ENCODE data around the gene GRIK4.

Gene GRIK4

GRCh38 chr11:120509346-120510053, 2.0 kb upstream of the GRIK4 start:
- Histone ChIP-seq H3K27me3 (ENCODE audit: control insufficient read depth, low read length) (peaks cover 5% of the 10 kb centered on the region), H3K4me3 (ENCODE audit: low read length) (no peak overlapping the region)
- TF ChIP-seq CTCF (IDR thresholded peaks at IDR 0.05; ENCODE audit: low read depth, low read length, poor library complexity, severe bottlenecking), result no peak
- no peak for TF ChIP-seq EZH2phosphoT487 (IDR thresholded peaks at IDR 0.05; ENCODE audit: borderline replicate concordance, low read length)

GRCh38 chr11:120510406-120511115, 987 bp upstream of the GRIK4 start:
- no peaks in the 10 kb centered on the region for H3K9me2 ChIP-seq (replicated peaks; ENCODE audit: control insufficient read depth, low read length)
- H3K4me1 ChIP-seq (ENCODE audit: control insufficient read depth, low read length), result no peaks in the 10 kb centered on the region
- H3K79me2 ChIP-seq (ENCODE audit: control insufficient read depth, low read length), result no peaks in the 10 kb centered on the region
- H4K20me1 ChIP-seq (ENCODE audit: control insufficient read depth, insufficient read depth, low read depth, low read length), result 0 out of 2 replicates have a peak, but pooled peaks cover 2% of the 10 kb centered on the region
- H3K36me3 ChIP-seq (ENCODE audit: control insufficient read depth, low read length), result no peaks in the 10 kb centered on the region
- H3K4me2 ChIP-seq (ENCODE audit: low read length), result no peak overlapping the region; the same call in 1 of the 2 replicates
- no peak for TF ChIP-seq EZH2phosphoT487 (IDR thresholded peaks at IDR 0.05; ENCODE audit: borderline replicate concordance, low read length)
- no peak for TF ChIP-seq CTCF (IDR thresholded peaks at IDR 0.05; ENCODE audit: low read depth, low read length, poor library complexity, severe bottlenecking)
- no peak overlapping the region for H3K4me3 ChIP-seq (ENCODE audit: low read length)
- no peak overlapping the region for H3K27ac ChIP-seq (ENCODE audit: low read depth, low read length)
- no peaks in the 10 kb centered on the region for H3K9me3 ChIP-seq (ENCODE audit: control insufficient read depth, insufficient read depth, low read length)
- H3F3A ChIP-seq (ENCODE audit: control insufficient read depth, insufficient read depth), result no peaks in the 10 kb centered on the region
- 0 out of 2 replicates have a peak, but pooled peaks cover 5% of the 10 kb centered on the region for H3K27me3 ChIP-seq (ENCODE audit: control insufficient read depth, low read length)

More at GRCh38 chr11:120509346-120510053, 2.0 kb upstream of the GRIK4 start:
- H3K9me2 ChIP-seq (replicated peaks; ENCODE audit: control insufficient read depth, low read length), result no peaks in the 10 kb centered on the region
- no peak overlapping the region for H3K27ac ChIP-seq (ENCODE audit: low read depth, low read length)
- 0 out of 2 replicates have a peak, but pooled peaks cover 2% of the 10 kb centered on the region for H4K20me1 ChIP-seq (ENCODE audit: control insufficient read depth, insufficient read depth, low read depth, low read length)
- H3K79me2 ChIP-seq (ENCODE audit: control insufficient read depth, low read length), result no peaks in the 10 kb centered on the region
- H3K4me2 ChIP-seq (ENCODE audit: low read length), result no peak overlapping the region
- no peaks in the 10 kb centered on the region for H3K4me1 ChIP-seq (ENCODE audit: control insufficient read depth, low read length)
- H3K36me3 ChIP-seq (ENCODE audit: control insufficient read depth, low read length), result no peaks in the 10 kb centered on the region
- no peaks in the 10 kb centered on the region for H3K9me3 ChIP-seq (ENCODE audit: control insufficient read depth, insufficient read depth, low read length)
- H3F3A ChIP-seq (ENCODE audit: control insufficient read depth, insufficient read depth), result no peaks in the 10 kb centered on the region

GRCh38 chr11:120511820-120512738, 531 bp downstream of the GRIK4 start:
- H3K4me1 ChIP-seq (ENCODE audit: control insufficient read depth, low read length), result no peaks in the 10 kb centered on the region
- no peaks in the 10 kb centered on the region for H4K20me1 ChIP-seq (ENCODE audit: control insufficient read depth, insufficient read depth, low read depth, low read length)
- H3K4me2 ChIP-seq (ENCODE audit: low read length), result no peak overlapping the region
- H3K79me2 ChIP-seq (ENCODE audit: control insufficient read depth, low read length), result no peaks in the 10 kb centered on the region
- no peaks in the 10 kb centered on the region for H3K36me3 ChIP-seq (ENCODE audit: control insufficient read depth, low read length)
- H3K9me2 ChIP-seq (replicated peaks; ENCODE audit: control insufficient read depth, low read length), result no peaks in the 10 kb centered on the region
- H3K4me3 ChIP-seq (ENCODE audit: low read length), result no peak overlapping the region
- H3F3A ChIP-seq (ENCODE audit: control insufficient read depth, insufficient read depth), result no peaks in the 10 kb centered on the region
- TF ChIP-seq CTCF (IDR thresholded peaks at IDR 0.05; ENCODE audit: low read depth, low read length, poor library complexity, severe bottlenecking) (no peak), EZH2phosphoT487 (IDR thresholded peaks at IDR 0.05; ENCODE audit: borderline replicate concordance, low read length) (no peak)
- H3K27ac ChIP-seq (ENCODE audit: low read depth, low read length), result no peak overlapping the region
- H3K9me3 ChIP-seq (ENCODE audit: control insufficient read depth, insufficient read depth, low read length), result no peaks in the 10 kb centered on the region
- no peaks in the 10 kb centered on the region for H3K27me3 ChIP-seq (ENCODE audit: control insufficient read depth, low read length)

Measured in DOHH2 (cell line).